ENCODE results near the gene MEAK7. TPM values are rescaled to one million over a fixed set of nuclear protein-coding genes. Genes with fewer than 3 reads are reported as not detected.

MEAK7 gene
- total and polyA plus RNA-seq, 2 of the 8 experiments (the other 6 are each of a cell fraction or from before 2014, with no cell fraction given), result 9.6 to 19.6 TPM

DNA sequence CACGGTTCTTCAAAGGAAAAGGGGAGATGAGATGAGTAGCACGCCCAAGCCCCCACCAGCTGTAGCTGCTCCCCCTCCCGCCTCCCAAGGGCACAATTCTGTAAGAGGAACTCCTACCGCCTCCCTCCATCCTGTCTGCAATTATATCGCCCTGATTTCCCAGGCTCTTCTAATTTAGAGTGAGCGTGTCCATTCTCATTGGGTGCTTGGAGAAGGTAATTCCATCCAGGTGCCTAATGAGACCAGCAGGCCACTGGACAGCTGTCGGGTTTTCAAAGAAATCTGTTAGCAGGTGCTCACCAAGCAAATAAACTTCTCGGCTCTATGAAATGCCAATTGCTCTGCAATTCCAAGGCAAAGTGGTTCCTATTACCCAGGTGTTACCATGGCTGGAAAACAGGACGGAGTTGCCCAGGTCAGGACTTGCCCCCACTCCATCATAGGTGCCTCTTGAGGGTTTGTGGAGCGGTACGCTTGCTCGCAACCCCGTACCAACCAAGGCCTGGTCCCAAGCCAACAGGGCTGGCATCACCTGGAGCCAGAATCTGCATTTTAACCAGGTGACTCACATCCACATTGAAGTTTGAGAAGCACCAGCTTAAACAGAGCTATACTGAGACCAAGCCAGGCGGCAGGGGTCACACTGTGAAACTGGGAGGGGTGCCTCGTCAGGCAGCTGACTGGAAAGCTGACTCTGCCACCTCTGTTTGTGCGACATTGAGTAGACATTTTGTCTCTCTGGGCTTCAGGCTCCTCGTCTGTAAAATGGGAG is 16.5 kb upstream of the MEAK7 start (continued):
- TF ChIP-seq, protein P1, sequence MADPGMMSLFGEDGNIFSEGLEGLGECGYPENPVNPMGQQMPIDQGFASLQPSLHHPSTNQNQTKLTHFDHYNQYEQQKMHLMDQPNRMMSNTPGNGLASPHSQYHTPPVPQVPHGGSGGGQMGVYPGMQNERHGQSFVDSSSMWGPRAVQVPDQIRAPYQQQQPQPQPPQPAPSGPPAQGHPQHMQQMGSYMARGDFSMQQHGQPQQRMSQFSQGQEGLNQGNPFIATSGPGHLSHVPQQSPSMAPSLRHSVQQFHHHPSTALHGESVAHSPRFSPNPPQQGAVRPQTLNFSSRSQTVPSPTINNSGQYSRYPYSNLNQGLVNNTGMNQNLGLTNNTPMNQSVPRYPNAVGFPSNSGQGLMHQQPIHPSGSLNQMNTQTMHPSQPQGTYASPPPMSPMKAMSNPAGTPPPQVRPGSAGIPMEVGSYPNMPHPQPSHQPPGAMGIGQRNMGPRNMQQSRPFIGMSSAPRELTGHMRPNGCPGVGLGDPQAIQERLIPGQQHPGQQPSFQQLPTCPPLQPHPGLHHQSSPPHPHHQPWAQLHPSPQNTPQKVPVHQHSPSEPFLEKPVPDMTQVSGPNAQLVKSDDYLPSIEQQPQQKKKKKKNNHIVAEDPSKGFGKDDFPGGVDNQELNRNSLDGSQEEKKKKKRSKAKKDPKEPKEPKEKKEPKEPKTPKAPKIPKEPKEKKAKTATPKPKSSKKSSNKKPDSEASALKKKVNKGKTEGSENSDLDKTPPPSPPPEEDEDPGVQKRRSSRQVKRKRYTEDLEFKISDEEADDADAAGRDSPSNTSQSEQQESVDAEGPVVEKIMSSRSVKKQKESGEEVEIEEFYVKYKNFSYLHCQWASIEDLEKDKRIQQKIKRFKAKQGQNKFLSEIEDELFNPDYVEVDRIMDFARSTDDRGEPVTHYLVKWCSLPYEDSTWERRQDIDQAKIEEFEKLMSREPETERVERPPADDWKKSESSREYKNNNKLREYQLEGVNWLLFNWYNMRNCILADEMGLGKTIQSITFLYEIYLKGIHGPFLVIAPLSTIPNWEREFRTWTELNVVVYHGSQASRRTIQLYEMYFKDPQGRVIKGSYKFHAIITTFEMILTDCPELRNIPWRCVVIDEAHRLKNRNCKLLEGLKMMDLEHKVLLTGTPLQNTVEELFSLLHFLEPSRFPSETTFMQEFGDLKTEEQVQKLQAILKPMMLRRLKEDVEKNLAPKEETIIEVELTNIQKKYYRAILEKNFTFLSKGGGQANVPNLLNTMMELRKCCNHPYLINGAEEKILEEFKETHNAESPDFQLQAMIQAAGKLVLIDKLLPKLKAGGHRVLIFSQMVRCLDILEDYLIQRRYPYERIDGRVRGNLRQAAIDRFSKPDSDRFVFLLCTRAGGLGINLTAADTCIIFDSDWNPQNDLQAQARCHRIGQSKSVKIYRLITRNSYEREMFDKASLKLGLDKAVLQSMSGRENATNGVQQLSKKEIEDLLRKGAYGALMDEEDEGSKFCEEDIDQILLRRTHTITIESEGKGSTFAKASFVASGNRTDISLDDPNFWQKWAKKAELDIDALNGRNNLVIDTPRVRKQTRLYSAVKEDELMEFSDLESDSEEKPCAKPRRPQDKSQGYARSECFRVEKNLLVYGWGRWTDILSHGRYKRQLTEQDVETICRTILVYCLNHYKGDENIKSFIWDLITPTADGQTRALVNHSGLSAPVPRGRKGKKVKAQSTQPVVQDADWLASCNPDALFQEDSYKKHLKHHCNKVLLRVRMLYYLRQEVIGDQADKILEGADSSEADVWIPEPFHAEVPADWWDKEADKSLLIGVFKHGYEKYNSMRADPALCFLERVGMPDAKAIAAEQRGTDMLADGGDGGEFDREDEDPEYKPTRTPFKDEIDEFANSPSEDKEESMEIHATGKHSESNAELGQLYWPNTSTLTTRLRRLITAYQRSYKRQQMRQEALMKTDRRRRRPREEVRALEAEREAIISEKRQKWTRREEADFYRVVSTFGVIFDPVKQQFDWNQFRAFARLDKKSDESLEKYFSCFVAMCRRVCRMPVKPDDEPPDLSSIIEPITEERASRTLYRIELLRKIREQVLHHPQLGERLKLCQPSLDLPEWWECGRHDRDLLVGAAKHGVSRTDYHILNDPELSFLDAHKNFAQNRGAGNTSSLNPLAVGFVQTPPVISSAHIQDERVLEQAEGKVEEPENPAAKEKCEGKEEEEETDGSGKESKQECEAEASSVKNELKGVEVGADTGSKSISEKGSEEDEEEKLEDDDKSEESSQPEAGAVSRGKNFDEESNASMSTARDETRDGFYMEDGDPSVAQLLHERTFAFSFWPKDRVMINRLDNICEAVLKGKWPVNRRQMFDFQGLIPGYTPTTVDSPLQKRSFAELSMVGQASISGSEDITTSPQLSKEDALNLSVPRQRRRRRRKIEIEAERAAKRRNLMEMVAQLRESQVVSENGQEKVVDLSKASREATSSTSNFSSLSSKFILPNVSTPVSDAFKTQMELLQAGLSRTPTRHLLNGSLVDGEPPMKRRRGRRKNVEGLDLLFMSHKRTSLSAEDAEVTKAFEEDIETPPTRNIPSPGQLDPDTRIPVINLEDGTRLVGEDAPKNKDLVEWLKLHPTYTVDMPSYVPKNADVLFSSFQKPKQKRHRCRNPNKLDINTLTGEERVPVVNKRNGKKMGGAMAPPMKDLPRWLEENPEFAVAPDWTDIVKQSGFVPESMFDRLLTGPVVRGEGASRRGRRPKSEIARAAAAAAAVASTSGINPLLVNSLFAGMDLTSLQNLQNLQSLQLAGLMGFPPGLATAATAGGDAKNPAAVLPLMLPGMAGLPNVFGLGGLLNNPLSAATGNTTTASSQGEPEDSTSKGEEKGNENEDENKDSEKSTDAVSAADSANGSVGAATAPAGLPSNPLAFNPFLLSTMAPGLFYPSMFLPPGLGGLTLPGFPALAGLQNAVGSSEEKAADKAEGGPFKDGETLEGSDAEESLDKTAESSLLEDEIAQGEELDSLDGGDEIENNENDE (IDR thresholded peaks at IDR 0.05; ENCODE audit: insufficient replicate concordance, low read length), result no peak
- TF ChIP-seq RAD21 (IDR thresholded peaks at IDR 0.05 in 1 of 2, conservative IDR thresholded peaks at IDR 0.05 in 1 of 2; ENCODE audit: low read depth in 2 of 2, low read length in 2 of 2) (no peak), TEAD4 (IDR thresholded peaks at IDR 0.05; ENCODE audit: low read depth, low read length) (no peak), JUND (IDR thresholded peaks at IDR 0.05; ENCODE audit: low read length) (no peak), SIX5 (IDR thresholded peaks at IDR 0.05; ENCODE audit: low read depth, low read length) (no peak)
